Pulmonary artery endothelial cell (primary cell): Measurements from ENCODE around the gene CALN1. TPM values are rescaled to one million over a fixed set of nuclear protein-coding genes. Genes with fewer than 3 reads are reported as not detected.
"Not testable (repeated sequence)": the region's sequence is repeated elsewhere in the genome, so short reads cannot be mapped to it uniquely, and the experiment has no call there.

Experiments
- DNase-seq: peaks from one replicate; pipeline ENCODE4 v3.0.0-alpha.2; 2011; ENCODE audit warnings: low read depth, low spot score
- total RNA-seq: library from RNA; depleted of rRNA; stranded (reverse); fragments of >200 nt; gene quantifications from 2 replicates; pipeline ENCODE4 v1.2.3, GENCODE V29; 2014

The CALN1 gene
- total RNA-seq, 1 donor from 2014 or later = not detected

DNA sequence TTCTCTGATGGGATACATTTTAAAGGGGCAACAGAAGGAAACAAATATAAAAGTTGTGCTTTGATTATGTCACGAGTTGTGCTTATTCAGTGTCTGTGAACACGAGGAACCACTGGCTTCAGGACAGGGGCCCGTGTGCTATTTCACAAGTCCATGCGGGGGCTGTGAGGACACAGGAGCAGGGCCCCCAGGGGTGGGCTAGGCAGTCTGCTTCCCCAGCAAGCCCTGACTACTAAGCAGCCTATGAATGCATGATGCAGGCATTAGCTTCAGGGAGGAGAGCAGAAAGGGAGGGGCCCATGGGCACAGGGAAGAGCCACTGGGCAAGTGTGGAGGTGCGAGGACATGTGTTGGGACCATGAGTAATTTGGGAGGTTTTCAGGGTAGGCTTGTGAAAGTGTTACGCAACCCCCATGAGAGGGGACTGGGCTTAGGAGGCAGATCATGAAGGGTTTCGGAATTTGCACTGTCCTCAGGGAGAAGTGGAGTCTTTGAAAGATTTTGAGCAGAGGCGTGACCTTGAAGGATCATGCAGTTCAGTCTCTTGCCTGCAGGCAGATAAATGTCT, 424.9 kb downstream of the CALN1 start:
- DNase-seq = no peak

GRCh38 chr7:71984348-71984747, 427.8 kb downstream of the CALN1 start:
- DNase-seq = no peak

GRCh38 chr7:71982851-71983250, 429.3 kb downstream of the CALN1 start:
- DNase-seq = no peak

GRCh38 chr7:71976645-71977044, 435.5 kb downstream of the CALN1 start:
- no peak for DNase-seq

GRCh38 chr7:71974611-71975010, 437.5 kb downstream of the CALN1 start:
- DNase-seq = no peak

DNA sequence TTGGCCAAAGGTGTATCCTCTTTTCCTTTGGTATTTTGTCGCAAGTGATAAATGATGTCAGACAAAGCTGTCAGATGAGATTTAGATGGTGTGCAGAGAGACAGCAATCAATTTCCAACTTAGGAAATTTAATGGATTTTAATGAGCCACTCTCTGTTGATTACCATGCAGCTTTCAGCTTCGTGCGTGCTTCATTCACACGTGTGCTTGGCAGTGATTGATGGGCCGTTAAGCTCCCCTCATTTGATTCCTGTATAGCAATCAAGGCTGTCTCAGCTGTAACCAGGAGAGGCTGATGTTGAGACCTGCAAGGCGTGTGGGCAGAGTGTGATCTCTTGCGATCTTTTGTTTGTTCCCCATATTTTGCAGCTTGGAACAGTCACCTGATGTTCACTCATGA, 439.6 kb downstream of the CALN1 start:
- DNase-seq = no peak

DNA sequence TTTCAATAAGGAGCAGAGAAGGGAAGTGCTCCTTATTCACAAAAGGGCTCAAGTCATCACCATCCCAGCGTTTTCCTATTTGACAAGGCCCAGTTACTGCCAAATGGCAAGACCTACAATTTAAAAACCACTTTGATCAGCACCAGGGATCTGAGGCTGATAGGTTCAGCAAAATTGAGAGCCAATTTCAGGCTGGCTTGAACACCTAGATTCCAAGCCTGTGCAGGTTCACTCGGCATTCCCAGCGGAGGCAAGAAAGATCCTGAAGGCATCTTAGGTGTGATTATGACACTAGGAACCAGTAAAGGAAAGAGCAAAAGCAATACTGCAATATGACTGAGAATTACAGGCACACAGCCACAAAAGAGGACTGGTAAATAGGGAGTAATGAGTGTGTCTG, 441.4 kb downstream of the CALN1 start:
- DNase-seq = no peak

DNA sequence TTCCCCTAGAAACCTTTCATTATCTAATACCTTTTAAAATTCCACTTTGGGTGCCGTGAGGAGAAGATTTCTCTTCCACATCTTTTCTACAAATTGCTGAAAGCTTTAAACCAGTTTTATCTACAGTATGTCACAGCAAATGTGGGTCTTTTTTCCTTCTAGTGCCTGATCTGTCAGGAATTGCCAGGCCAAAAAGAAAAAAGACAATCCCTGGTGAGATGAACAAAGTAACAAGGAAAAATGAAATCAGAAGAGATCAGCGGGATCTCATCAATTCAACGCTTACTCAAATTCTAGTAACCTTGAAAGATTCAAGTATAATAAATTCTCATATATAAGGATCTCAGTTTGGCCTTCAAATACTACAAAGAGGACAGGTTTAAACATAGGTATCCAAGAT, 449.5 kb downstream of the CALN1 start:
- DNase-seq = no peak

GRCh38 chr7:71961283-71961682, 450.9 kb downstream of the CALN1 start:
- DNase-seq = no peak

GRCh38 chr7:71942115-71942514, 470.0 kb downstream of the CALN1 start:
- no peak for DNase-seq

DNA sequence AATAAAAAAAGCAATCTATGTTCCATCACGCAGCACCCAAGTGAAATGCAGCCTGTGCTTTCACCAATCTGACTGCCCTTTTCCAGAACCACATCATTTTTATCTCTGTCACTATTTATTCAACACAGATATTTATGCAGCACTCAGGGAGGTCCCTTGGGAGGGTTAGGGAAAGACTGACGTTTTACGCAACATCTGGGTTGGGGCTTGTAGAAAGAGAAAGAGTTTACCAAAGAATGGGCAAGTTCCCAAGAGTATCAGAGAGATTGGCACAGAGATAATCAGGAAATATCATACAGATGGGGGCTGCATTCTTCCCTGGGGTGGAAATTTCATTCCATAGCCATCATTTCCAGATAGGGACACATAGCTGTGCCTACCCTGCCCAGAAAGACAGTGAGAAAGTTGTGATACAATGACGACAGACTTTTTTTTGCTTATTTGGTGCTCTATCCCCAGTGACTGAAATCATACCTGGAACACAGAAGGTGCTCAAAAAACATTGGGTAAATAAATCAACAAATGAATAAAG, 474.2 kb downstream of the CALN1 start:
- DNase-seq = no peak

- DNase-seq = no peak
These were observed 476.5 kb downstream of the CALN1 start for GRCh38 chr7:71935674-71936073.

DNA sequence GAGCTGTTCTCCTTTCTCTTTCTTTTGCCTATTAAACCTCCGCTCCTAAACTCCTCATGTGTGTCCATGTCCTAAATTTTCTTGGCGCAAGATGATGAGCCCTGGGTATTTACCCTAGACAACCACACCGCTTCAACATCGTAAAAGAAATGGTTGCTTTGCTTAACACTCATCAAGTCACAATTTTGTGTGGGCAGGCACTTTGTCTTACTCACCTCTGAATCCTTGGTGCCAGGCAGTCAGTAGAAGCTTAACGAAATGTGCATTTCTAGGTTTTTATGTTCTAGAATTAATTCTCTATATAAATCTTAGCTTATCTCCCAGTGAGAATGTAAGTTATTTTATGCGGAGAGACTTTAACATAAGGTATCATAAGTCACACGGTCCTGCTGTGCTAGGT, 478.7 kb downstream of the CALN1 start:
- DNase-seq = no peak

- DNase-seq = no peak
These were observed 486.5 kb downstream of the CALN1 start for GRCh38 chr7:71925663-71926062.

DNA sequence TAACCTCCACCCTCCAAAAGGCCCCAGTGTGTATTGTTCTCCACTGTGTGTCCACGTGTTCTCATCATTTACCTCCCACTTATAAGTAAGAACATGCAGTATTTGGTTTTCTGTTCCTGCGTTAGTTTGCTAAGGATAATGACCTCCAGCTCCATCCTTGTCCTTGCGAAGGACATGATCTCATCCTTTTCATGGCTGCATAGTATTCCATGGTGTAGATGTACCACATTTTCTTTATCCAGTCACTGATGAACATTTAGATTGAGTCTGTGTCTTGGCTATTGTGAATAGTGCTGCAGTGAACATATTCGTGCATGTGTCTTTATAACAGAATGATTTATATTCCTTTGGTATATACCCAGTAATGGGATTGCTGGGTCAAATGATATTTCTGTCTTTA, 497.9 kb downstream of the CALN1 start:
- not testable (repeated sequence) for DNase-seq

- no peak for DNase-seq
These were observed 499.7 kb downstream of the CALN1 start for GRCh38 chr7:71912476-71912875.

DNA sequence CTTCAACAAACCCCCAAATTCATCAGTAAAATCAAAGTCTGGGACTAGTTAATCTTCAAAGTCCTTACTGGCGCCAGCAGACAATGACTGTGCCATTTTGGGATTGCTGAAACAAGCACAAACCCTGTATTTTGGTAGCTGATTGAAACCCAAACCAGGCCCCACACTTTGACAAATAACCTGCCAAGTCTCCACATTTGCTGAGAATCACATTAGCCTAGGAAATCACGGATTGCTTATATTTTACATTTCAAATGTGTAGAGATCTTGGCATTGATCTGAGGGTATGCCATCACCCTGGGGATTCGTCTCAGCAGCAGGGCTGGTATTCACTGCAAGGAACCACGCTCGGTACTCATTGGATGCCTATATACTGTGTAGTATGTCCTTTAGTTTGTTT, 501.1 kb downstream of the CALN1 start:
- DNase-seq = no peak

GRCh38 chr7:71905821-71906220, 506.3 kb downstream of the CALN1 start:
- no peak for DNase-seq

- DNase-seq = no peak
These were observed 507.7 kb downstream of the CALN1 start for GRCh38 chr7:71904484-71904883.

GRCh38 chr7:71900556-71900955, 511.6 kb downstream of the CALN1 start:
- no peak for DNase-seq

GRCh38 chr7:71896535-71896934, 515.6 kb downstream of the CALN1 start:
- DNase-seq = no peak

DNA sequence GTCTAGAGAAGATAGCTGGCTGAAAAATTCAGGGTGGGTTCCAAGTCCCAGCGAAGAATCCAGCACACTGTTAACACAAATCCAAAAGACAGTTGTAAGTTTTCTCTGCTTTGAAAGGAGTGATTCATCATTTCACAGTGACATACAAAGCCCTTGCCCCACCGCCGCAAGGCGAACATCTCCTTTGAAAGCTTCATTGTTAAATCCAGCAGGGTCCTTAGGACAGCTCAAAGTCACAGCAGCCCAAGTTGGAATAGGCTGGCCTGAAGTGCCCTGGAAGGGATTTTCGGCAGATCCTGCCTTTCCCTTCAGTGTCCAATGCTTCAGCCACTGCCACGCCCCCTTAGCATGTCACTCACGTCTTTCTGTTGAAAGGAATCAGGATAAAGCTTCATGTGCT, 526.1 kb downstream of the CALN1 start:
- no peak for DNase-seq

- DNase-seq = no peak
These were observed 526.7 kb downstream of the CALN1 start for GRCh38 chr7:71885487-71885886.

GRCh38 chr7:71883415-71883814, 528.7 kb downstream of the CALN1 start:
- no peak for DNase-seq
